ENCODE data around the gene TMEM271.

DNA sequence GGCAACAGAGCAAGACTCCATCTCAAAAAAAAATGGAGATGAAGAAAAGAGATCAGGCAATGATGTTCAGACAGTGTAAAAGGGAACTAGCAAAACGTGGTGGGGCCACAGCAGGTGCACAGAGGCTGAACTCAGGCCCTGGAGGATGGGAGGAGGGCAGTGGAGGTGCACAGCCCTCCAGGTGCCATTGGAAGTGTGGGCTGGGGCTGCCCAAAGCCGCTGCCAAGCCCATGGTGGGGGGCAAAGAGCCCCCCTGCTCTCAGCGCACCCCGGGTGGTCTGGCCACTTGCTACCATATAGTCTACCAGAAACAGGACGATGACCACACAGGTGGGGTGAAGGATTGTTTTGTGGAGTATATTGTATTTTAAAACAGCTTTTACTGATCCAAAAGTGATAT, 7.1 kb downstream of the TMEM271 start:
- TF ChIP-seq TCF12 (IDR thresholded peaks at IDR 0.05; ENCODE audit: low read depth) = no peak
- no peak for TF ChIP-seq USF1 (IDR thresholded peaks at IDR 0.05)
- TF ChIP-seq CEBPB (IDR thresholded peaks at IDR 0.05) = no peak
- TF ChIP-seq EP300 (IDR thresholded peaks at IDR 0.05; ENCODE audit: borderline replicate concordance) = no peak
- TF ChIP-seq EGR1 (IDR thresholded peaks at IDR 0.05) = no peak
- TF ChIP-seq, protein P1, sequence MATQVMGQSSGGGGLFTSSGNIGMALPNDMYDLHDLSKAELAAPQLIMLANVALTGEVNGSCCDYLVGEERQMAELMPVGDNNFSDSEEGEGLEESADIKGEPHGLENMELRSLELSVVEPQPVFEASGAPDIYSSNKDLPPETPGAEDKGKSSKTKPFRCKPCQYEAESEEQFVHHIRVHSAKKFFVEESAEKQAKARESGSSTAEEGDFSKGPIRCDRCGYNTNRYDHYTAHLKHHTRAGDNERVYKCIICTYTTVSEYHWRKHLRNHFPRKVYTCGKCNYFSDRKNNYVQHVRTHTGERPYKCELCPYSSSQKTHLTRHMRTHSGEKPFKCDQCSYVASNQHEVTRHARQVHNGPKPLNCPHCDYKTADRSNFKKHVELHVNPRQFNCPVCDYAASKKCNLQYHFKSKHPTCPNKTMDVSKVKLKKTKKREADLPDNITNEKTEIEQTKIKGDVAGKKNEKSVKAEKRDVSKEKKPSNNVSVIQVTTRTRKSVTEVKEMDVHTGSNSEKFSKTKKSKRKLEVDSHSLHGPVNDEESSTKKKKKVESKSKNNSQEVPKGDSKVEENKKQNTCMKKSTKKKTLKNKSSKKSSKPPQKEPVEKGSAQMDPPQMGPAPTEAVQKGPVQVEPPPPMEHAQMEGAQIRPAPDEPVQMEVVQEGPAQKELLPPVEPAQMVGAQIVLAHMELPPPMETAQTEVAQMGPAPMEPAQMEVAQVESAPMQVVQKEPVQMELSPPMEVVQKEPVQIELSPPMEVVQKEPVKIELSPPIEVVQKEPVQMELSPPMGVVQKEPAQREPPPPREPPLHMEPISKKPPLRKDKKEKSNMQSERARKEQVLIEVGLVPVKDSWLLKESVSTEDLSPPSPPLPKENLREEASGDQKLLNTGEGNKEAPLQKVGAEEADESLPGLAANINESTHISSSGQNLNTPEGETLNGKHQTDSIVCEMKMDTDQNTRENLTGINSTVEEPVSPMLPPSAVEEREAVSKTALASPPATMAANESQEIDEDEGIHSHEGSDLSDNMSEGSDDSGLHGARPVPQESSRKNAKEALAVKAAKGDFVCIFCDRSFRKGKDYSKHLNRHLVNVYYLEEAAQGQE (IDR thresholded peaks at IDR 0.05; ENCODE audit: low read depth) = no peak
- no peak for TF ChIP-seq YY1 (IDR thresholded peaks at IDR 0.05; ENCODE audit: low read depth)

All from Ishikawa (cell line).